ENCODE measurements around the gene WNT11.

WNT11 gene

GRCh38 chr11:76163289-76163880 is 42.9 kb downstream of the WNT11 start:
- no peak for DNase-seq (ENCODE audit: low read depth, low spot score)
- in situ Hi-C loops (cut with HindIII; ENCODE audit: low sequenced_read_pairs) = no loop called here
- no peak overlapping the region for H3K4me3 ChIP-seq (ENCODE audit: low read depth, low read length)
- no peak for TF ChIP-seq CTCF (IDR thresholded peaks at IDR 0.05; ENCODE audit: low read depth, low read length)

GRCh38 chr11:76162336-76163288 is 43.7 kb downstream of the WNT11 start:
- TF ChIP-seq CTCF (IDR thresholded peaks at IDR 0.05; ENCODE audit: low read depth, low read length) = no peak
- H3K4me3 ChIP-seq (ENCODE audit: low read depth, low read length) = no peak overlapping the region
- in situ Hi-C loops (cut with HindIII; ENCODE audit: low sequenced_read_pairs) = no loop called here
- DNase-seq (ENCODE audit: low read depth, low spot score) = no peak

GRCh38 chr11:76161261-76161961 is 44.9 kb downstream of the WNT11 start:
- DNase-seq (ENCODE audit: low read depth, low spot score) = peak; percentile 3
- no peak overlapping the region for H3K4me3 ChIP-seq (ENCODE audit: low read depth, low read length)
- TF ChIP-seq CTCF (IDR thresholded peaks at IDR 0.05; ENCODE audit: low read depth, low read length) = no peak
- in situ Hi-C loops (cut with HindIII; ENCODE audit: low sequenced_read_pairs) = no loop called here

GRCh38 chr11:76160856-76161255 is 45.4 kb downstream of the WNT11 start:
- TF ChIP-seq CTCF (IDR thresholded peaks at IDR 0.05; ENCODE audit: low read depth, low read length) = no peak
- no peak overlapping the region for H3K4me3 ChIP-seq (ENCODE audit: low read depth, low read length)
- no peak for DNase-seq (ENCODE audit: low read depth, low spot score)
- in situ Hi-C loops (cut with HindIII; ENCODE audit: low sequenced_read_pairs) = no loop called here

GRCh38 chr11:76159983-76160661 is 46.2 kb downstream of the WNT11 start:
- no peak overlapping the region for H3K4me3 ChIP-seq (ENCODE audit: low read depth, low read length)
- no peak for TF ChIP-seq CTCF (IDR thresholded peaks at IDR 0.05; ENCODE audit: low read depth, low read length)
- in situ Hi-C loops (cut with HindIII; ENCODE audit: low sequenced_read_pairs) = no loop called here
- DNase-seq (ENCODE audit: low read depth, low spot score) = no peak

GRCh38 chr11:76159303-76159937 is 46.9 kb downstream of the WNT11 start:
- TF ChIP-seq CTCF (IDR thresholded peaks at IDR 0.05; ENCODE audit: low read depth, low read length) = no peak
- H3K4me3 ChIP-seq (ENCODE audit: low read depth, low read length) = no peak overlapping the region
- no peak for DNase-seq (ENCODE audit: low read depth, low spot score)
- in situ Hi-C loops (cut with HindIII; ENCODE audit: low sequenced_read_pairs) = no loop called here

Measured in astrocyte of the spinal cord (primary cell).